Gastrocnemius medialis (tissue), 4 donors: ENCODE data around the gene PLCXD3.

ENCODE experiments used
- CTCF ChIP-seq, 5 experiments: fragments of 450-650 bp in 3 of 5; fragments of 200-600 bp in 2 of 5; sonication (generic) in 2 of 5; IDR thresholded peaks in 4 of 5; conservative IDR thresholded peaks in 1 of 5; 1 replicate in 4 of 5; 2 replicates in 1 of 5; pipeline ENCODE4 v1.5.1; 2016 to 2019; ENCODE audit warnings: antibody characterized with exemption in 5 of 5, mild to moderate bottlenecking in 3 of 5, moderate library complexity in 3 of 5
- POLR2A ChIP-seq, 2 donors: fragments of 450-650 bp; IDR thresholded peaks; one replicate each; pipeline ENCODE4 v1.6.1; 2017; ENCODE audit warnings: antibody characterized with exemption in 2 of 2, mild to moderate bottlenecking in 2 of 2, moderate library complexity in 2 of 2

DNA sequence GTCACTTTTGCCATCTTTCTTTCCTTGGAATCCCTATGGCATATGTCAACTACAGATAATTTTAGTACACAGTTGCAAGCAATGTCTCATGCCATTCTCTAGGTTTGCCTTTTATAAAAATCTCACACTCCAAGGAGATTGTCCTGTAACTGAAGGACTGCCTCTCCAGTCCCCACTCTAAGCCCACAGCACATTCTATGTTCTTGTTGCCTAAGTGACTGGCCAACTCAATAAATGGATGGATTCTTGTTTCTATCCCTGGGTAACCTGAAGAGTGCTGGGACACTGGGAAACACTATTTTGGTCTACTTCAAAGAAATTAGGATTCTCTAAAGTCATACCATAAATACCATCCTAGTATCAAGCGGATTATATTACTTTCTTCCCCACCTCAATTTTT lies 145.0 kb downstream of the PLCXD3 start:
- no peak for TF ChIP-seq CTCF (IDR thresholded peaks at IDR 0.05 in 4 of 5, conservative IDR thresholded peaks at IDR 0.05 in 1 of 5)
- no peak for TF ChIP-seq POLR2A (IDR thresholded peaks at IDR 0.05)
